GM18951 (cell line): Measurements from ENCODE around the gene OTOA.
"Not testable (repeated sequence)": the region's sequence is repeated elsewhere in the genome, so short reads cannot be mapped to it uniquely, and the experiment has no call there.

Source experiments
- POLR2A ChIP-seq: IDR thresholded peaks from 4 replicates; pipeline ENCODE4 v1.6.1; 2011; ENCODE audit warnings: mild to moderate bottlenecking; ENCODE audit not compliant: insufficient read length, insufficient read depth; ENCODE audit errors: extremely low read depth
- in situ Hi-C: fragments of 300-500 bp; cut with MboI; formaldehyde crosslinking; loops from one replicate; pipeline ENCODE4 v1.12.0; 2022; ENCODE audit warnings: low sequenced_read_pairs, mixed read lengths, inconsistent platforms; ENCODE audit not compliant: unreplicated experiment

Gene OTOA

DNA sequence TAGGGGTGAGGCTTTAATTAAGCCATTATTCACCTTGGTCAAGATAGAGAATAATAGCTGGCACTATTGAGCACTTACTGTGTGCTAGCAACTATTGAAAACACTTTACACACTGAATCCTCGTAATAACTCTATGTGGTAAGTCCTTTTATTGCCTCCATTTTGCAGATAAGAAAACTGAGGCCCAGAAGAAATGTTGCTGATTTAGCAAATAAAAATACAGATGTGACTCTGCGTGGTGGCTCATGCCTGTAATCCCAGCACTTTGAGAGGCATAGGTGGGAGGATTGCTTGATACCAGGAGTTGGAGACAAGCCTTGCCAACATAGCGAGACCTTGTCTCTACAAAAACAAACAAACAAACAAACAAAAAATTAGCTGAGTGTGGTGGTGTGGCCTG is 19.4 kb downstream of the OTOA start:
- in situ Hi-C loops = no loop called here

DNA sequence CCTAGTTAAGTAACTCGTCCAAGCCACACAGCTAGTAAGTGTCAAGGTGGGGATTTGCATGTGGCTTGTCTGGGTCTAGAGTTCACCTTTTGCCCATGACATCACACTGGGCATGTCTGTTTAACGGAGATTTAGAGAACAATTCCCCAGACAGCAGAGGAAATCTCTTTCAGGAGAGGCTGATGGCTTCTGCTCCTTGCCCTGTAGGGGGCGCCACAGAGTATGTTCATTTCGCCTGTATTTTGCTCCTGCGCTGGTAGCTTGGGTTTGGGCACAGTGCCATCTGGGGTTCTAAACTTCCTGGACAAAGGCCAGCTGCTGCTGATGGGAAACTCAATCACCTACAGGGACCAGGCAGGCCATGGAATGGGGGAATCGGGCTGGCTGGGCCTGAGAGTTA is 20.4 kb downstream of the OTOA start:
- TF ChIP-seq POLR2A = no peak
- in situ Hi-C loops = no loop called here

More for the DNA sequence above, 19.4 kb downstream of the OTOA start:
- TF ChIP-seq POLR2A = no peak

DNA sequence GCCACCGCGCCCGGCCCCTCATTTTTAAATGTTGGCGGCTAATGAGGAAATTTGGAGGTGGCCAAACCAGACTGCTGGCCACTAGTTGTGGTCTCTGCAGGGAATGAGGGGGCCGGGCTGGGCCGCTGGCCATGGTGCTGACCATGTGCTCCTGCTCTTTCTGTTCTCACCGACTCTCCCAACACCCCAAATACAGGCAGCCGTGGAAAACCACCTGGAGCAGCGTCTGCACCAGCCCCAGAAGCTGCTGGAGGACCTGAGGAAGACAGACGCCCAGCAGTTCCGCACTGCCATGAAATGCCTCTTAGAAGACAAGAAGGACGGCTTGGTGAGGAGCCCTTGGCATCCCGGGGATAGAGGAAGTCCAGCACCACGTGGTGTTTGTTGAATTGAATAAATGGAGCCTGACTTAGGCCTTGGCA is 21.3 kb downstream of the OTOA start:
- no peak for TF ChIP-seq POLR2A
- in situ Hi-C loops = no loop called here

DNA sequence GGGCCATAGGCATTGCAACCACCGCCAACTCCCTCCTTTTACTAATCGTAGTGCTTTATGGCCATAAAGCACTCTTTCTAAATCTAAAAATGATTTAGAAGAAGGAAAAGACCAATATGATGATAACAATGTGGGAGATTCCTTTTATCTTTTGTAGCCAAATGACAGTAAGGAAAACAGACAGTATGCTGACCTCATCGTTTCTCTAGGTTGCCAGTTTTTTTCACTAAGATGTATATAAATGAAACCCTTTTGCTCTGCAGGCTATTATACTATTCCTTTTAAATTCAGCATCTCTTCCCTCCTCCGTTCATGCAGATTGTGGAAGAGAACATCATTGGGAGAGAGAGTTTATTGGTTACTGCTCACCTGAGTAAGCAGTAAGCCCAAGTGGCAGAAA is 25.3 kb downstream of the OTOA start:
- no peak for TF ChIP-seq POLR2A
- in situ Hi-C loops = no loop called here

DNA sequence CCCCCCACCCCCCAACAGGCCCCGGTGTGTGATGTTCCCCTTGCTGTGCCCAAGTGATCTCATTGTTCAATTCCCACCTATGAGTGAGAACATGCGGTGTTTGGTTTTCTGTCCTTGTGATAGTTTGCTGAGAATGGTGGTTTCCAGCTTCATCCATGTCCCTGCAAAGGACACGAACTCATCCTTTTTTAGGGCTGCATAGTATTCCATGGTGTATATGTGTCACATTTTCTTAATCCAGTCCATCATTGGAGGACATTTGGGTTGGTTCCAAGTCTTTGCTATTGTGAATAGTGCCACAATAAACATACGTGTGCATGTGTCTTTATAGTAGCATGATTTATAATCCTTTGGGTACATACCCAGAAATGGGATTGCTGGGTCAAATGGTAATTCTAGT is 27.2 kb downstream of the OTOA start:
- in situ Hi-C loops = not testable (repeated sequence)

DNA sequence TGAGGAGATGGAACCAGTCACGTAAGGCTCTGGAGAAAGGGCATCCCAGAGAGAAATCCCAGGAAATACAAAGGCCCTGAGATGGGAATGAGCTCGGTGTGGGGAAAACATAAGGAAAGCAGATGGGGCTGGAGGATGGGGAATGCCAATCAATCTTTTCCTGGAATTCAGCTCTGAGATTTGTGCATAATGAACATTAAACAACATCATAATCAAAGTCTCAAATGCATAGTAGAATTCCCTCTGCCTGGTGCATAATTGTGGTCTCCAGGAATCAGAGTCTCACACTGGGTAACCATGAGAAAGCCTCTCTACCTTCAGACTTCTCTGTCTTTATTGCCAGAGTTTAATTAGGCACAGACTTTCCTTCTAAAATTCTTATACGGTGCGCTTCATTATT is 30.8 kb downstream of the OTOA start:
- TF ChIP-seq POLR2A = no peak
- in situ Hi-C loops = no loop called here

DNA sequence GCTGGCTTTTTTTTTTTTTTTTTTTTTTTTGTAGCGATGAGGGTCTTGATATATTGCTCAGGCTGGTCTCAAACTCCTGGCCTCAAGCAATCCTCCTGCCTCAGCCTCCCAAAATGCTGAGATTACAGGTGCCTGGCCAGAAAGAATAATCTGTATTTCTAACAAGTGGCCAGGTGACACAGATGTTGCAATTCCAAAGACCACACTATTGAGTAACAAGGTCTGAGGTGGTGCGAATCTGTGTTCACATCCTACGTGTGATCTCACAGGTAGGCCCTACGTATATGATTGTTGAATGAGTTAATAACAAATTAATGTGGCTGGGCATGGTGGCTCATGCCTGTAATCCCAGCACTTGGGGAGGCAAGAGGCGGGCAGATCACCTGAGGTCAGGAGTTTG is 33.3 kb downstream of the OTOA start:
- no peak for TF ChIP-seq POLR2A
- in situ Hi-C loops = no loop called here

DNA sequence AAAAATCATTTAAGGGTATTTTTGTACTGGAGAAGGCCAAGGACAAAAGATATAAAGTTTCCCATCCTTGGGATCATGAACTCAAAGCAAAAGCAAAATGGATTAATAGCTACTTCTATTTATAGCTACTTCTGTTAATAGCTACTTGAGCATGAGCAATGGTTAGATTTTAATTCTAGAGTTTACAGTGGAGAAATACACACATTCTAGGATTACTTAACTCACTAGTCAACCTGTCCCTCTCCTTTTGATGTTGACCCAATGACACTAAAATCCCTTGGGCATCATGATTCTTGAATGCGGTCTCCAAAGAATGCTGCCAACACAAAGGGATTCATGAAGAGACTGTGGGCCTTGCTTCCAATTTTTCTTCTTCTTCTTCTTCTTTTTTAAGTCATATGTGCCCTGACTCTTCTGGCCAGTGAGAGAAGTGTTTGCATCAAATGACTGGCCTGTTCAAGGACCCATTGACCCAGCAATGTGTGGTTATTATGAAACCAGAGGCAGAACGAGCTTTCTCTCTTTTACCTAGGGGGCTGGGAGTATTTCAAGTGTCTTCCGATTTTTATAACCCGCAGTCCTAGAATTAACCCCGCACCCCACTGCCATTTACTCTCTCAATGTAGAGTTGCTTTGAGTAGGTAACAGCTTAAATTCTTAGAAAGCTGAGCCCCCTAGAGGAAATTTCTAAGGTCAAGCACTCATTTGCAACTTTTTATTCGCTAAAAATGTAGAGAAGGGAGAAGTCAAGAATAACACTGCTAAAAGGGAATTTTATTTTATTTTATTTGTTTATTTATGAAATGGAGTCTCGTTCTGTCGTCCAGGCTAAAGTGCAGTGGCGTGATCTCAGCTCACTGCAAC is 34.6 kb downstream of the OTOA start:
- TF ChIP-seq POLR2A = no peak
- in situ Hi-C loops = no loop called here

DNA sequence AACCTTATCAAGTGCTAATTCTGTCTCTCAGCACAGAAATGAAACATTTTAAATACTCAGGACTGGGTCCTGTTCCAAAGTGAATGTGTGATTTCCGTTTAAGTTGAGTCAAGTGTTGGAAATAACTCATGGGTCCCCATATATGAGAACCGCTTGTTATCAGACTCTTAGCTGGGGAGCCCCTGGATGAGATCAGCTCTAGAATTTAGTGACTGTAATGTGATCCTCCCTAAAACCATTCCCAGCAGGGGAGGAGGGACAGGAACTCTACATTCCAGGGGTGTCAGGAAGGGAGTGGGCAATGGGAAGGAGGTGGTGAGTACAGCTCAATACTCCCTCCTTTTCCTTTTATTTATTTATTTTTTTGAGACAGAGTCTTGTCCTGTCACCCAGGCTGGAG is 37.5 kb downstream of the OTOA start:
- TF ChIP-seq POLR2A = no peak
- in situ Hi-C loops = no loop called here

DNA sequence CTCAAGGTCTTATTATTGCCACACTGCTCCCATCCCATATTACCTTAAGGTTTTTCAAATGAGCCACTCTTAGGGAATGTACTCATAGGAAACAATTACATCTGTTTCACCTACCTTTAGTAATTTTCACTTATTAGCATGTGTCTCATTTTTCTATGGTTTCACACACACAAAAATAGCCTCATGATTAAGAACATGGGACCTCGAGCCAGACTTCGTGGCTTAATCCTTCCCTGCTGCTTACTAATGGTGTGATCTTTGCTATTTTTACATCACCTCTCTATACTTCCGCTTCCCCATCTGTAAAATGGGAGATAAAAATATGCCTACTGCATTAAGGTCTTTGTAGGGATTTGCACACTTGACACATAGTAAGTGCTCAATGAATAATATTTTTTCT is 38.5 kb downstream of the OTOA start:
- in situ Hi-C loops = no loop called here
- TF ChIP-seq POLR2A = no peak

DNA sequence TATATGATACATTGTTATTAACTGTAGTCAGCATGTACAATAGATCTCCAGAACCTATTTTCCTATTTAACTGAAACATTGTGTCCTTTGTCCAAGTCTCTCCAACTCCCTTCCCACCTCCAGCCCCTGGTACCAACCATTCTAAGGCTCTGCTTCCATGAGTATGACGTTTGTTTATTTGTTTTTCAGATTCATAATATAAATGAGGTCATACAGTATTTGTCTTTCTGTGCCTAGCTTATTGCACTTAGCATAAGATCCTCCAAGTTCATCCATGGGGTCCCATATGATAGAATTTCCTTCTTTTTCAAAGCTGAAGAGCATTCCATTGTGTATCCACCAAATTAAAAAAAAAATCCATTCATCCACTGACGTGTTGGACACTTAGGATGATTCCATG is 39.4 kb downstream of the OTOA start:
- no peak for TF ChIP-seq POLR2A
- in situ Hi-C loops = no loop called here

DNA sequence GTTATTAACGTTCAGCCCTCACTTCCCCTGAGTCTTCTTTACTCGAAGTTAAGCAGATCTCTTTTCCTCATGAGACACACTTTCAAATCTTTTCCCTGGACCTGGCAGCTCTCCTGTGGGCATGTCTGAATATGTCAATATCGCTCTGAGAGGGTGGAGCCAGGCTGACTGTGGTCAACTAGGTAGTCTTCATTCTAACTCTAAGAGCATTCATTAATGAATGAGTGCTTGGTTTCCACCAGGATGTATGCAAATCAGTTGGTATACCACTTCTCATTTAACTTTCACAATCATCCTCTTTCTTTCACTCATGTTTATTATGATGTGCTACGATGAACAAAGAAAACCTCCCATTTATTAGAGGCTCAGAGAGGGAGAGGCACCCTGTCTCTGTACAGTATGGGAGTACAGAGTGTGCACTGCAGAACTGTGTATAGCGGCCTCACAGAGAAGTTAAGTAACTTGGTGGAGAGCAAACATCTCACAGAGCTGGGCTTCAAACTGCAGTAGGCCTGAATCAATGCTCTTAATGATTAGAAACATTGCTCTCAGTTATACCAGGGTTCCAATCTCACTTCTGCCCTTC is 39.9 kb downstream of the OTOA start:
- in situ Hi-C loops = no loop called here
- no peak for TF ChIP-seq POLR2A

DNA sequence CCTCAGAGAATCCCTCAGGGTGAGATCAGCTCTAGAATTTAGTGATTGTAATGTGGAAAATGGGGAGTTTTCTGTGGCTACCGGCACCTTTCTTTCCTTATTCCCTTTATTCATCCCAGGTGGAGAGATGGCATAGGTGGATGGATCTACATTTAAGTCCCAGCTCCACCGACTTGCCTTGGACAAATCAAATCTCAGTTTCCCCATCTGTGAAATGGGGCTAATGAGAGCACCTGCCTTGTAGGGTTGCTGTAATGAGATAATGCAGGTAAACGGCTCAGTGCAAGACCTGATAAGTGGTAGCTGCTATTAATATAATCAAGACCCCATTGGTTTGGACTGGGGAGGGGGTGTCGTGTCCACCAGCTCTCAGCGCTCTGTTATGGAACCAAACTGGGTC is 40.5 kb downstream of the OTOA start:
- in situ Hi-C loops = no loop called here
- TF ChIP-seq POLR2A = no peak

DNA sequence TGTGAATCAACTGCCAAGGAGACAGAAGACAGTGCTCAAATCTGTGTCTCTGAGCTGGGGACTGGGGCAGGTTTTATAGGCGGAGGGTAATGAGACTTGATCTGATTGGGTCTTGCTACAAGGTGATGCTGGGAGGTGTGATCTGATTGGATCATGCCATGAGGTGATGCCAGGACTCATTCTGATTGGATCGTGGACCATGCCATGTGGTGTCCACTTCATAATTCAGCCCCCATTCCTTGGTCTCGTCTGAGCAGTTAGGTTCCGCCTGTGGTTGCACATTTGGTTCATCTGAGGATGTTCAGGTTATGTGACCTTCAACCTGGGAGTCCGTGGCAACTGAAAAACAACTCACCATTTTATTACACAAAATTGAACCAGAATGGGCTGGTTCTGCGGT is 41.0 kb downstream of the OTOA start:
- no peak for TF ChIP-seq POLR2A
- in situ Hi-C loops = no loop called here
